Measurements from ENCODE around the gene DNAJC7.

The DNAJC7 gene

GRCh38 chr17:41948762-41949460 is 68.3 kb downstream of the DNAJC7 start:
- Histone ChIP-seq H4K5ac (ENCODE audit: low read length) (no peak overlapping the region), H3K4me1 (ENCODE audit: control insufficient read depth, low read depth, low read length) (no peaks in the 10 kb centered on the region), H3K36me3 (ENCODE audit: control insufficient read depth, insufficient read depth, low read length) (no peaks in the 10 kb centered on the region), H2BK15ac (replicated peaks; ENCODE audit: low read depth) (no peak overlapping the region), H3K9ac (ENCODE audit: low read length) (no peak overlapping the region), H3K18ac (ENCODE audit: low read length) (no peak overlapping the region), H4K8ac (ENCODE audit: low read depth, low read length) (no peak overlapping the region), H3K27me3 (ENCODE audit: insufficient read depth, low read length, poor library complexity) (no peaks in the 10 kb centered on the region), H3K56ac (ENCODE audit: low read length) (no peak overlapping the region), H2AK5ac (ENCODE audit: low read length) (no peak overlapping the region), H3K23ac (ENCODE audit: low read length) (no peak overlapping the region), H3K27ac (ENCODE audit: low read depth, low read length) (no peak overlapping the region), H3K79me1 (ENCODE audit: low read length) (no peaks in the 10 kb centered on the region), H3K4ac (ENCODE audit: low read depth, low read length) (no peak overlapping the region), H2BK5ac (ENCODE audit: low read length) (no peak overlapping the region), H3K4me2 (ENCODE audit: low read length) (no peak overlapping the region), H3K79me2 (ENCODE audit: control insufficient read depth, insufficient read depth, low read length) (no peaks in the 10 kb centered on the region), H3K4me3 (ENCODE audit: low read length) (no peak overlapping the region), H2BK120ac (ENCODE audit: low read depth, low read length) (no peak overlapping the region)
- no CpG with 5 or more reads among the region's 11 CpGs for WGBS (ENCODE audit: extremely low coverage, insufficient coverage, low lambda C conversion rate)
- no peak for DNase-seq

- no peak for DNase-seq
- no peaks in the 10 kb centered on the region for H3K36me3 ChIP-seq (ENCODE audit: control insufficient read depth, insufficient read depth, low read length)
- no peak overlapping the region for H3K4me3 ChIP-seq (ENCODE audit: low read length)
- no peaks in the 10 kb centered on the region for H3K4me1 ChIP-seq (ENCODE audit: control insufficient read depth, low read depth, low read length)
- no peak overlapping the region for H3K56ac ChIP-seq (ENCODE audit: low read length)
- no peak overlapping the region for H3K4ac ChIP-seq (ENCODE audit: low read depth, low read length)
- no peak overlapping the region for H3K18ac ChIP-seq (ENCODE audit: low read length)
- H2BK15ac ChIP-seq (replicated peaks; ENCODE audit: low read depth): no peak overlapping the region
- H2BK5ac ChIP-seq (ENCODE audit: low read length): no peak overlapping the region
- WGBS (ENCODE audit: extremely low coverage, insufficient coverage, low lambda C conversion rate): no CpG with 5 or more reads among the region's 3 CpGs
- no peak overlapping the region for H3K27ac ChIP-seq (ENCODE audit: low read depth, low read length)
- no peaks in the 10 kb centered on the region for H3K27me3 ChIP-seq (ENCODE audit: insufficient read depth, low read length, poor library complexity)
- H4K8ac ChIP-seq (ENCODE audit: low read depth, low read length): no peak overlapping the region
- no peak overlapping the region for H2AK5ac ChIP-seq (ENCODE audit: low read length)
- no peak overlapping the region for H2BK120ac ChIP-seq (ENCODE audit: low read depth, low read length)
- H3K4me2 ChIP-seq (ENCODE audit: low read length): no peak overlapping the region
- no peak overlapping the region for H3K9ac ChIP-seq (ENCODE audit: low read length)
- no peaks in the 10 kb centered on the region for H3K79me1 ChIP-seq (ENCODE audit: low read length)
- no peaks in the 10 kb centered on the region for H3K79me2 ChIP-seq (ENCODE audit: control insufficient read depth, insufficient read depth, low read length)
- H4K5ac ChIP-seq (ENCODE audit: low read length): no peak overlapping the region
- H3K23ac ChIP-seq (ENCODE audit: low read length): no peak overlapping the region
Observed at GRCh38 chr17:41944943-41945342, 72.3 kb downstream of the DNAJC7 start.

- no peak overlapping the region for H2AK5ac ChIP-seq (ENCODE audit: low read length)
- no peaks in the 10 kb centered on the region for H3K36me3 ChIP-seq (ENCODE audit: control insufficient read depth, insufficient read depth, low read length)
- DNase-seq: no peak
- no peaks in the 10 kb centered on the region for H3K27me3 ChIP-seq (ENCODE audit: insufficient read depth, low read length, poor library complexity)
- H4K8ac ChIP-seq (ENCODE audit: low read depth, low read length): no peak overlapping the region
- no peak overlapping the region for H3K56ac ChIP-seq (ENCODE audit: low read length)
- H3K79me1 ChIP-seq (ENCODE audit: low read length): no peaks in the 10 kb centered on the region
- H3K79me2 ChIP-seq (ENCODE audit: control insufficient read depth, insufficient read depth, low read length): no peaks in the 10 kb centered on the region
- H2BK120ac ChIP-seq (ENCODE audit: low read depth, low read length): no peak overlapping the region
- WGBS (ENCODE audit: extremely low coverage, insufficient coverage, low lambda C conversion rate): no CpG with 5 or more reads among the region's 3 CpGs
- H3K4ac ChIP-seq (ENCODE audit: low read depth, low read length): no peak overlapping the region
- H3K9ac ChIP-seq (ENCODE audit: low read length): no peak overlapping the region
- H3K18ac ChIP-seq (ENCODE audit: low read length): no peak overlapping the region
- H3K4me1 ChIP-seq (ENCODE audit: control insufficient read depth, low read depth, low read length): no peaks in the 10 kb centered on the region
- H4K5ac ChIP-seq (ENCODE audit: low read length): no peak overlapping the region
- H3K23ac ChIP-seq (ENCODE audit: low read length): no peak overlapping the region
- no peak overlapping the region for H2BK15ac ChIP-seq (replicated peaks; ENCODE audit: low read depth)
- no peak overlapping the region for H3K27ac ChIP-seq (ENCODE audit: low read depth, low read length)
- no peak overlapping the region for H3K4me2 ChIP-seq (ENCODE audit: low read length)
- H2BK5ac ChIP-seq (ENCODE audit: low read length): no peak overlapping the region
- no peak overlapping the region for H3K4me3 ChIP-seq (ENCODE audit: low read length)
Observed at GRCh38 chr17:41943492-41943891, 73.7 kb downstream of the DNAJC7 start.

GRCh38 chr17:41942626-41943373 is 74.4 kb downstream of the DNAJC7 start:
- no peak overlapping the region for H4K8ac ChIP-seq (ENCODE audit: low read depth, low read length)
- no peak overlapping the region for H3K9ac ChIP-seq (ENCODE audit: low read length)
- no peak overlapping the region for H3K23ac ChIP-seq (ENCODE audit: low read length)
- H2AK5ac ChIP-seq (ENCODE audit: low read length): no peak overlapping the region
- no peaks in the 10 kb centered on the region for H3K4me1 ChIP-seq (ENCODE audit: control insufficient read depth, low read depth, low read length)
- H3K4ac ChIP-seq (ENCODE audit: low read depth, low read length): no peak overlapping the region
- H3K79me1 ChIP-seq (ENCODE audit: low read length): no peaks in the 10 kb centered on the region
- no peak overlapping the region for H2BK15ac ChIP-seq (replicated peaks; ENCODE audit: low read depth)
- no peaks in the 10 kb centered on the region for H3K36me3 ChIP-seq (ENCODE audit: control insufficient read depth, insufficient read depth, low read length)
- H3K4me3 ChIP-seq (ENCODE audit: low read length): no peak overlapping the region
- H4K5ac ChIP-seq (ENCODE audit: low read length): no peak overlapping the region
- H3K4me2 ChIP-seq (ENCODE audit: low read length): no peak overlapping the region
- H3K27ac ChIP-seq (ENCODE audit: low read depth, low read length): no peak overlapping the region
- no peak overlapping the region for H2BK120ac ChIP-seq (ENCODE audit: low read depth, low read length)
- no peak overlapping the region for H3K18ac ChIP-seq (ENCODE audit: low read length)
- H2BK5ac ChIP-seq (ENCODE audit: low read length): no peak overlapping the region
- H3K27me3 ChIP-seq (ENCODE audit: insufficient read depth, low read length, poor library complexity): no peaks in the 10 kb centered on the region
- no peaks in the 10 kb centered on the region for H3K79me2 ChIP-seq (ENCODE audit: control insufficient read depth, insufficient read depth, low read length)
- no peak overlapping the region for H3K56ac ChIP-seq (ENCODE audit: low read length)
- DNase-seq: no peak
- no CpG with 5 or more reads among the region's 8 CpGs for WGBS (ENCODE audit: extremely low coverage, insufficient coverage, low lambda C conversion rate)

GRCh38 chr17:41941168-41941567 is 76.1 kb downstream of the DNAJC7 start:
- H2BK15ac ChIP-seq (replicated peaks; ENCODE audit: low read depth): no peak overlapping the region
- no peak for DNase-seq
- no peaks in the 10 kb centered on the region for H3K36me3 ChIP-seq (ENCODE audit: control insufficient read depth, insufficient read depth, low read length)
- H3K23ac ChIP-seq (ENCODE audit: low read length): no peak overlapping the region
- H3K56ac ChIP-seq (ENCODE audit: low read length): no peak overlapping the region
- H3K79me1 ChIP-seq (ENCODE audit: low read length): no peaks in the 10 kb centered on the region
- no peak overlapping the region for H2BK120ac ChIP-seq (ENCODE audit: low read depth, low read length)
- no CpG with 5 or more reads among the region's 5 CpGs for WGBS (ENCODE audit: extremely low coverage, insufficient coverage, low lambda C conversion rate)
- no peak overlapping the region for H3K9ac ChIP-seq (ENCODE audit: low read length)
- H3K27ac ChIP-seq (ENCODE audit: low read depth, low read length): no peak overlapping the region
- H2BK5ac ChIP-seq (ENCODE audit: low read length): no peak overlapping the region
- no peak overlapping the region for H3K4ac ChIP-seq (ENCODE audit: low read depth, low read length)
- no peak overlapping the region for H3K18ac ChIP-seq (ENCODE audit: low read length)
- H2AK5ac ChIP-seq (ENCODE audit: low read length): no peak overlapping the region
- no peaks in the 10 kb centered on the region for H3K27me3 ChIP-seq (ENCODE audit: insufficient read depth, low read length, poor library complexity)
- H3K4me1 ChIP-seq (ENCODE audit: control insufficient read depth, low read depth, low read length): no peaks in the 10 kb centered on the region
- H3K4me3 ChIP-seq (ENCODE audit: low read length): no peak overlapping the region
- H4K8ac ChIP-seq (ENCODE audit: low read depth, low read length): no peak overlapping the region
- no peak overlapping the region for H4K5ac ChIP-seq (ENCODE audit: low read length)
- H3K4me2 ChIP-seq (ENCODE audit: low read length): no peak overlapping the region
- H3K79me2 ChIP-seq (ENCODE audit: control insufficient read depth, insufficient read depth, low read length): no peaks in the 10 kb centered on the region
